PC-3 (cell line): ENCODE measurements around the gene GABARAPL1. TPM values are rescaled to one million over a fixed set of nuclear protein-coding genes. Genes with fewer than 3 reads are reported as not detected.

Experiments used
- ATAC-seq: fragments of 200-7000 bp; cut with Tn5 transposase; 2 replicates; pipeline ENCODE4 v1.9.1; 2020; ENCODE audit warnings: mild to moderate bottlenecking, moderate library complexity
- BruUV-seq: library from RNA; stranded (reverse); fragments of 400-500 nt; replicated peaks from 2 replicates; lab custom pipeline; 2021; lab: Mats Ljungman, UMichigan
- CTCF ChIA-PET: fragments of 300-600 bp; sonication (Branson Sonifier 250); formaldehyde crosslinking; loops from one replicate; lab custom pipeline; 2022; ENCODE audit warnings: antibody characterized with exemption; lab: Charles Lee
- POLR2A ChIA-PET: fragments of 300-600 bp; sonication (Branson Sonifier 250); formaldehyde crosslinking; loops from one replicate; lab custom pipeline; 2022; ENCODE audit warnings: antibody characterized with exemption; ENCODE audit not compliant: unreplicated experiment; lab: Charles Lee
- DNase-seq: peaks from one replicate; pipeline ENCODE4 v3.0.0-alpha.2; 2015
- H2AFZ ChIP-seq: fragments of 300-600 bp; sonication (generic); 2 replicates; pipeline ENCODE4 v1.6.0; 2016; ENCODE audit warnings: antibody characterized with exemption, low read length
- H3F3A ChIP-seq: fragments of 300-600 bp; sonication (generic); one replicate; pipeline ENCODE4 v1.6.0; 2017; ENCODE audit warnings: antibody characterized with exemption, low read length, control low read depth, mild to moderate bottlenecking; ENCODE audit not compliant: unreplicated experiment
- H3K27ac ChIP-seq: fragments of 300-600 bp; sonication (generic); 2 replicates; pipeline ENCODE4 v1.5.1; 2016; ENCODE audit warnings: mild to moderate bottlenecking, low read length
- H3K27me3 ChIP-seq: fragments of 300-600 bp; sonication (generic); 2 replicates; pipeline ENCODE4 v1.6.1; 2016; ENCODE audit warnings: low read length, mixed read lengths
- H3K36me3 ChIP-seq: fragments of 300-600 bp; sonication (generic); 2 replicates; pipeline ENCODE4 v1.6.1; 2016; ENCODE audit warnings: low read depth, mixed run types, low read length, mixed read lengths
- H3K4me1 ChIP-seq: fragments of 300-600 bp; sonication (generic); 2 replicates; pipeline ENCODE4 v1.5.1; 2016; ENCODE audit warnings: low read length; ENCODE audit not compliant: insufficient read depth
- H3K4me2 ChIP-seq: fragments of 300-600 bp; sonication (generic); 2 replicates; pipeline ENCODE4 v1.6.0; 2016; ENCODE audit warnings: low read length
- H3K4me3 ChIP-seq: fragments of 300-600 bp; sonication (generic); 2 replicates; pipeline ENCODE4 v1.5.1; 2016; ENCODE audit warnings: mild to moderate bottlenecking, low read length, mixed read lengths
- H3K79me2 ChIP-seq: fragments of 300-600 bp; sonication (generic); 2 replicates; pipeline ENCODE4 v1.6.1; 2017; ENCODE audit warnings: low read length, mixed read lengths
- H3K9ac ChIP-seq: fragments of 300-600 bp; sonication (generic); 2 replicates; pipeline ENCODE4 v1.6.0; 2016; ENCODE audit warnings: mild to moderate bottlenecking, low read length
- H3K9me2 ChIP-seq: fragments of 300-600 bp; sonication (generic); replicated peaks from 2 replicates; pipeline ENCODE4 v1.6.1; 2016; ENCODE audit warnings: mixed run types, low read length, mixed read lengths
- H3K9me3 ChIP-seq: fragments of 300-600 bp; sonication (generic); 2 replicates; pipeline ENCODE4 v1.6.1; 2016; ENCODE audit warnings: low read length, mixed read lengths
- H4K20me1 ChIP-seq: fragments of 300-600 bp; sonication (generic); 2 replicates; pipeline ENCODE4 v1.6.1; 2016; ENCODE audit warnings: low read length, mixed read lengths
- CTCF ChIP-seq: fragments of 300-600 bp; sonication (generic); conservative IDR thresholded peaks from 2 replicates; pipeline ENCODE4 v1.5.1; 2017; ENCODE audit warnings: antibody characterized with exemption, low read depth, mild to moderate bottlenecking, low read length
- EZH2 ChIP-seq: fragments of 300-600 bp; sonication (generic); IDR thresholded peaks from one replicate; pipeline ENCODE4 v1.6.1; 2017; ENCODE audit warnings: antibody characterized with exemption, mild to moderate bottlenecking, low read length; ENCODE audit not compliant: unreplicated experiment
- EZH2phosphoT487 ChIP-seq: fragments of 300-600 bp; sonication (generic); IDR thresholded peaks from 2 replicates; pipeline ENCODE4 v1.6.1; 2018; ENCODE audit warnings: mild to moderate bottlenecking, antibody characterized with exemption, low read length, borderline replicate concordance
- intact Hi-C: fragments of 100-400 bp; cut with micrococcal nuclease; formaldehyde crosslinking; loops from 2 replicates; pipeline ENCODE4 v1.9.0; 2023
- total RNA-seq: library from RNA; depleted of rRNA; stranded (reverse); fragments of >200 nt; gene quantifications from 2 replicates; pipeline ENCODE4 v1.2.3, GENCODE V29; 2014

Gene GABARAPL1
- total RNA-seq, 1 experiment from 2014 or later = 14.9 TPM

DNA sequence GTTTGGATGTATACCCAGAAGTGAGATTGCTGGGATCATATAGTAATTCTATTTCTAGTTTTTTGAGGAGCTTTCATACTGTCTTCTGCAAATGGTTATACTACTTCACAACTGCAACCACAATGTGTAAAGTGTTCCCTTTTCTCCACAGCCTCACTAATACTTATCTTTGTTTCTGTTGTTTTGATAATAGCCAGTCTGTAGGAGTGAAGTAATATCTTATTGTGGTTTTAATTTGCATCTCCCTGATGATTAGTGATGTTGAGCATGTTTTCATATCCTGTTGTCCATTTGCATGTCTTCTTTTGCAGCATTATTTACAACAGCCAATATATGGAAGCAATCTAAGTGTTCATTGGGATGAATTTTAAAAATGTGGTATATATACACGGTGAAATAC is 29.9 kb downstream of the GABARAPL1 start:
- BruUV-seq = no TSS peak
- DNase-seq = no peak
- no peaks in the 10 kb centered on the region for H3F3A ChIP-seq
- no peak overlapping the region for H3K4me3 ChIP-seq
- no peaks in the 10 kb centered on the region for H3K27me3 ChIP-seq
- no peaks in the 10 kb centered on the region for H3K4me1 ChIP-seq
- ChIA-PET CTCF (interaction anchor here (0.6 kb wide), 1 partner anchor 28 kb away, joined by 3 read pairs; no protein-coding TSS in a partner anchor), POLR2A (no interaction called here)
- no peak overlapping the region for H3K27ac ChIP-seq
- H3K36me3 ChIP-seq = no peaks in the 10 kb centered on the region
- no peak overlapping the region for H3K4me2 ChIP-seq
- TF ChIP-seq EZH2phosphoT487 = no peak
- TF ChIP-seq EZH2 = no peak
- no peak for TF ChIP-seq CTCF
- H2AFZ ChIP-seq = no peak overlapping the region
- no peaks in the 10 kb centered on the region for H3K79me2 ChIP-seq
- intact Hi-C loops = no loop called here
- H4K20me1 ChIP-seq = no peaks in the 10 kb centered on the region
- ATAC-seq = no peak
- H3K9me3 ChIP-seq = no peaks in the 10 kb centered on the region
- H3K9me2 ChIP-seq = no peaks in the 10 kb centered on the region
- H3K9ac ChIP-seq = no peak overlapping the region

DNA sequence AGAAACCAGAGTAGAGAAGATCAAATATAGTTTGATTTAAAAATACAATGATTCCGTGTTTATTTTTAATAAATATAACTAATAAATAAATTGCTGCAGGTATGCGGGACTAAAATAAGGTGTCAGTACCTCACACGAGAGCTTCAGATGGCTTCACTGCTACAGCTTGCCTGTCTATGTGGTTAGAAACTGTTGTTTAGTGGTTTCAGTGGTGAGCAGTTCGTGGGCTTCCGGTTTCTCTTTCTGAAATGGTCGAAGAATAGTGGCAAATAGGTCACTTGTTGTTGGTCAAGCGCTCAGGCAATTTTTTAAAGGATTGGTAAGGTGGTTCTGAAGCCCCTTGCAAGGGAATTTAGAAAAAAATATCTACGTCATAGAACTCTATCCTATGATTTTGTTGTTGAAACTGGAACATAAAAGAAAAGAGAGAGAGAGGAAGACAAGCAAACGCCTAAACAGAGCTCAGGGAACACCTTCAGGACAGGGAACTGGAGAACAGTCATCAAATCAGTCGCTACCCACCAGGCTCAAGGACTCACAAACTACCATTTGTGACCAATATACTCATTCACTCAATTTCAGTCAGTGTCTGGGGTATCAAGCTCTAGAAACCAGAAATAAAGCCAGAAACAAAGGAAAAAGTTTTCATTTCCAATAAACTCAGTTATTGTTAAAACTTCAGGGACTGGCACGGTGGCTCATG is 31.3 kb downstream of the GABARAPL1 start:
- DNase-seq (no peak), ATAC-seq (no peak)
- Histone ChIP-seq H4K20me1 (no peaks in the 10 kb centered on the region), H3K4me1 (no peaks in the 10 kb centered on the region), H3K27ac (no peak overlapping the region), H3K4me3 (no peak overlapping the region), H3K4me2 (no peak overlapping the region), H3K9me3 (no peaks in the 10 kb centered on the region), H3K27me3 (no peaks in the 10 kb centered on the region), H3F3A (no peaks in the 10 kb centered on the region), H2AFZ (no peak overlapping the region), H3K9ac (no peak overlapping the region), H3K9me2 (no peaks in the 10 kb centered on the region), H3K36me3 (no peaks in the 10 kb centered on the region), H3K79me2 (no peaks in the 10 kb centered on the region)
- ChIA-PET CTCF (no interaction called here), POLR2A (interaction anchor here (0.6 kb wide), 1 partner anchor 73 kb away, joined by 3 read pairs; no protein-coding TSS in a partner anchor)
- intact Hi-C loops = no loop called here
- TF ChIP-seq CTCF (no peak), EZH2 (no peak), EZH2phosphoT487 (no peak)
- BruUV-seq = no TSS peak

GRCh38 chr12:10247436-10248058 is 34.9 kb downstream of the GABARAPL1 start:
- TF ChIP-seq EZH2phosphoT487 (no peak), CTCF (no peak), EZH2 (no peak)
- Histone ChIP-seq H2AFZ (no peak overlapping the region), H3K9ac (no peak overlapping the region), H3K79me2 (no peaks in the 10 kb centered on the region), H4K20me1 (no peaks in the 10 kb centered on the region), H3K27me3 (no peaks in the 10 kb centered on the region), H3F3A (no peaks in the 10 kb centered on the region), H3K27ac (no peak overlapping the region), H3K9me3 (no peaks in the 10 kb centered on the region), H3K36me3 (no peaks in the 10 kb centered on the region), H3K4me2 (no peak overlapping the region), H3K9me2 (no peaks in the 10 kb centered on the region), H3K4me3 (no peak overlapping the region), H3K4me1 (no peaks in the 10 kb centered on the region)
- ChIA-PET POLR2A (no interaction called here), CTCF (no interaction called here)
- intact Hi-C loops = no loop called here
- no TSS peak for BruUV-seq
- ATAC-seq (no peak), DNase-seq (no peak)
